GM10847 (cell line): ENCODE data around the gene XKR3.

Experiments used
- POLR2A ChIP-seq: IDR thresholded peaks from 2 replicates; pipeline ENCODE4 v1.6.1; 2011; ENCODE audit not compliant: insufficient read length; ENCODE audit errors: extremely low read depth

The XKR3 gene

DNA sequence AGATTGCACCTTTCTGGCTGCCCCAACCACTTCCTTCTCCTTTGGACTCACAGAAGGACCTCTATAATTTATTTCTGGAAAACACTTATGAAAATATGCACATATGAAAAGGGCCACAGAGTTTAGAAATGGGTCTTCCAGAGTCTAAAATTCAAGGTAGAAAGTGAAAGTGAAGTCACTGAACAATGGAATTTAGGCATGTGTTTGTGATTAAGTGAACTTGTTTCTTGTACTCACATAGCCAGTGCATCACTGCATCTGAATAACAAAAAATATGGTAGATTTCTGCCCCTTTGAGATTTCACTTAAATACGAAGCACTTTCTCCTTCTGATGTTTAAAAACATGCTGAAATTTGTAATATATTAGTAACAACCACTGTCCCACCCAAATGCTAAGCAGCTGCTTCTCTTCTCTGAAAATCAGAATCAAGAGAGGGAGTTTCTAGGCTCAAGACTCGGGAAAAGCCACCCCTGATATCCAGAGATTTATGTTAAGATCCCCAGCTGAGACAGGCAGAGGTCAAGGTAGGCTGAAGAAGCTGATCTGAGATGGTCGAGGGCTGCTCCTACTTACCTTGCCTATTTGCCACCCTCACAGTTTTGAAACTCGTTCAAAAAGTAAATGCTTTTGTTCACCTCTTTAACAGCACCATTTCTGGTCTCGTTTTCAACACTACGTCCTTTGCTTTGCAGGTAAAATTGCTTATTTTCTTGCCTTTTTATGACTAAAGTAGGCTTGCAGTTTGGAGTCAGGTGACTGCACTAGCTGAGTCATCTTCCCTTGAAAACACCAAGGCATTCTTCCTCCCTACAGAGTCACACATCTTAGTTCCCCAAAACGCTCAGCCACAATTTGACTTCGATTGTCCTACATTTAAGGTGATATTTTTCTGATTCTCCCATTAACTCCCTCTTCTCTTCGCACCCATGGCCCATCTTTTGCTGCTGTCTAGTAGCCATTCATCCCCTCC, at the start of gene XKR3:
TSS of gene XKR3 (minus strand) at position 696 of the 972 bp plus-strand sequence. CDS start 17,338 bp downstream, outside the sequence.
- TF ChIP-seq POLR2A: no peak

DNA sequence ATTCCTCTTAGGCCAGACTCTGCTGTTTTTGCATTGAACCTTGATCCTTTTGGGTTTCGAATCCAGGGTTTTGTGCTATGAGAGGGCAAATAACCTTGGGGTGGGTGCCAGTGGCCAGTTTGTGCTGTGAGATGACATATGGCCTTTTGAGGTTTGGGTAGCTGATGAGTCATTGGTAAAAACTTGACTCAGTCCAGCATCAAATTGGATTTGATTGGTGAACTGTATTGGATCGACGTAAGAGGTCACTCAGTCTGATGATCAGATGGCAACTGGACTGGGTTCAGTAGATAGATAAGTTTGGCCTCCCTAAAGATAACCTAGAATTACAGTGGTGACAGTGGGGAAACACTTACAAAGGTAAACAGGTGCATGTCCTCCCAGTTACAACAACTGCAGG, 41.0 kb upstream of the XKR3 start:
- TF ChIP-seq POLR2A: no peak

DNA sequence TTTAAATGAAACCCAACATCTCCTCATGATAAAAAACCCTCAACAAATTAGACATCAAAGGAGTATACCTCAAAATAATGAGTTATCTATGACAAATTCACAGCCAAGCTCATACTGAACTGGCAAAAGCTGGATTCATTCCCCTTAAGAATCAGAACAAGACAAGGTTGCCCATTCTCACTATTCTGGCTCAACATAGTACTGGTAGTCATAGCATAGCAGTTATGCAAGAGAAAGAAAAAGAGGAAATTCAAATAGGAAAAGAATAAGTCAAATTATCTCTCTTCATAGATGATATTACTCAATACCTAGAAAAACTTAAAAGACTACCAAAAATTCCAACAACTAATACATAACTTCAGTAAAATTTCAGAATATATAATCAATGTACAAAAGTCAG, 29.4 kb upstream of the XKR3 start:
- no peak for TF ChIP-seq POLR2A

DNA sequence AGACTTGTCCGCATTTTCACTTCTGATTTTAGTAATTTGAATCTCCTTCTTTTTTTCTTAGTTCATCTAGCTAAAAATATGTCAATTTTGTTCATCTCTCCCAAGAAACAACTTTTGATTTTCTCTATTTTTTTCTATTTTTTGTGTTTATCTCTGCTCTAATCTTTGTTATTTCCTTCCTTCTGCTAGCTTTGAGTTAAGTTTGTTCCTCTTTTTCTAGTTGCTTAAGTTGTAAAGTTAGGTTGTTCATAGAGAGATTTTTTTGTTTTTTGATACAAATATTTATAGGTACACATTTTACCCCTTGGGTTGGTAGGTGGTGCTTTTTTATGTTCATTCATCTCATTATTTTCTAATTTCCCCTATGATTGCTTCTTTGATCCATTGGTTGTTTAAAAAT, 22.1 kb upstream of the XKR3 start:
- TF ChIP-seq POLR2A: no peak

DNA sequence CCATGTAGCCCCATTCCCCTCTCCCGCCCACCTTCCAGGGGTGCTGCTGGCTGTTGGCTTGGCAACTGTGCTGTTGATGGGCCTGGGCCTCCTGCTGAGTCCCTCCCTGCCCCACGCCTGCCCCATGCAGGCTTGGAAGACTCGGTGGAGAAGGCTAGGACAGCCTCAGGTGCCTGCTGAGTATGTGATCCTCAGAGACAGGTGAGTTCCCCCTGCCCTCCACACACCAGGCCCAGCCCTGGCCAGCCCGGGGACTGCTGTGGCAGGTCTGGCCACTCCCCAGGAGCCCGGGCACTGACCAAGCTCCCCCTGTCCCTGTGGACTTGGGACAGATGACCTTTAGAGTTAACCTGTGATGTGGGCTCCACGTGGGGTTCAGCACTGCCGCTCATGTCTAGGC, 20.7 kb upstream of the XKR3 start:
- TF ChIP-seq POLR2A: no peak

DNA sequence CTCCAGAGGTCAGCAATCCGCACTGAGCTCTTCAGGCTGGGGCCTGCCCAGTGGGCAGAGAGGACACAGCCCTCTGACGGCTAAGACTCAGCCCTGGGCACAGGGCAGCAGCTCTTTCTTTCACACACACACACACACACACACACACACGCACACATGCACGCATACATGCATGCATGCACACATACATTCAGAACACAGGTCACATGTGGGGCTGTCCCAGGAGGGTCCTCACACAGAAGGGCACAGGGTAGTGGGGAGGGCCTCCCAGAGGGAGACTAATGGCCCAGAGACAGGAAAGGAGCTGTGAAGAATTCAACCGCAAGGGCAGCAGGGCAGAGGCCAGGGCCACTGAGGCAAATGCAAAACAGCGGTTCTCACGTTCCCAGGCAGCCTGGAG, 20.3 kb upstream of the XKR3 start:
- no peak for TF ChIP-seq POLR2A

DNA sequence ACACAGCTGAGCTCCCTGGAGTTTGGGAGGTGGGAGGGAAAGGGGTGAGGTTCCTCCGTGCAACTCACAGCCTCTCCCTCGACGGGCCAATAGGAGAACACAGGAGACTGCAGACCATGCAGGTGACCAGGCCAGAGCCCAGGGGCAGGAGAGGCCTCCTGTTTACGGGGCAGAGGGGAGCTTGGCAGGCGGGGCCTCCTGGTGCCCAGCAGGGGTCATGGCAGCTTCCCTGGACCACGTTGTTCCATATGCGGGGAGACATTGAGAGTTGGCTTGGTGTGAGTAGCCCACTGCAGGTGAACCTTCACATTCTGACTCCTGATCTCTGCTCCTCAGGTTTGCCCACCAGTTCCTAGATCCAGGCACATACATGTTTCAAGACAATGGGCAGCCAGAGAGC, 19.3 kb upstream of the XKR3 start:
- TF ChIP-seq POLR2A: no peak

DNA sequence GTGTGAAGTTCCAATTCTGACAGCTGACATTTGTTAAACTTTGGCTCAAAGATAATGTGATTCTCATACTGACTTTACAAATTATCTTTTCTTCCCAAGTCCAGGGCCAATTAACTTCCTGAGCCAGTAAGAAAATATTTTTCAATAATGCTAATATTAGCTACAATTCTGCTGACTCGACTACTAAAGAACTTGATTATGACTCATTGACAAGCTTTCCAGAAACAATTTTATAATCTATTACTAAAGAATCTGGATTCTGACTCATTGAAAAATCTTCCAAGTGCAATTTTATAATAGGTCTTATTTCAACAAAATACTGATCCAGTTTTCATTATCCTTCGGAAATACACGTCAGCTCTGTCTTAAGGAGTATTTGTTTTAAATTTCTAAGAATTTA, 12.9 kb upstream of the XKR3 start:
- TF ChIP-seq POLR2A: no peak

DNA sequence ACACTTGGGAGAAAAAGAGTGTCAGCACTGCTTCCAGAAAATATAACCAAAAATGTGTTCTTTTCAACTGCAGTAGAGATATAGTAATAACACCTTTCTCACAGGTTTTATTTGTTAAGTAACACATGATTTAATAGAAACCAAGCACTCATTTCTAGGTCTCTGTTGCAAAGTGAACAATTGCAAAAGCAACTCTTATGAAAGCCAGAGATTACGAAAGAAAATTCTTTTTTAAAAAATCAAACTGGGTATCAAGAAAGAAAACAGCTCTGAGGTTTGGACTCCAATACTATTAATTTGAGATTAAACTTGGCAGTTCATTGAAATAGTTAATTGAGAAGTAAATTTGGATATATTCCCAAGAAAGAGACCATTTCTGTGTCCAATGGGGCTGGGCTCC, 9.8 kb upstream of the XKR3 start:
- TF ChIP-seq POLR2A: no peak

DNA sequence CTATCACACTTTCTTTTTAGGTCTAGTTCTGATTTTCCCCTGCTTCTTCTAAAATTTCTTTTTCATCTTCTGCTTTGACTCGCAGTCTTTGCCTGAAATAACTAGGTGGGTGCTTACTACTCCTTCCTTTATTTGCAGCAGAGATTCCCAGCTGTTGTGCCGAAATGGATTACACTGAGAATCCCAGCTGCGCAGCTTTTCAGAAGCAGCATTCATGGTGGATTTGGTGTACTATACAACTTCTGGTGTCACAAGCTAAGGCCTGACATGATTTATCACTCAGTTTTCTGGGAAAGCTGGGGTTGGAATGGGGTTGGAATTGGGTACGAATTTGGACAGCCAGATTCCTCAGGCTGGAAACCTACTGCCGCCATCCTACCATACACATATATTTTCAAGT, 6.0 kb upstream of the XKR3 start:
- TF ChIP-seq POLR2A: no peak

DNA sequence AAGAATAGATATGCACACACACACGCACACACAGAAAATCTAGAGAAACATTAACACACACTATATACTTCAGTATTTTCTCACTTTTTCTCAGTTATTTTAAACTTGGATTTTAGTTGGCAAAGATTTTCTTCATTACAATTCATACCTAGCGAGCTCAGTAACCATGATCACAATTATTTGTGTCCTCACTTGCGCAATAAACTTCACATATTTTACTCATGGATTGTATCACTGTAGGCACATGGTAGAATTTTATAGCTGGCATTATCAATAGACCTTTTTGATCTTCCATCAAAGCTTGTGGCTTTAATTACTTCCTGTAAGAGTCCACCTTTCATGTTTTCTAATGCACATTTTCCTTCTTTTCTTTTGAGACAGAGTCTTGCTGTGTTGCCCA, 4.8 kb upstream of the XKR3 start:
- TF ChIP-seq POLR2A: no peak

DNA sequence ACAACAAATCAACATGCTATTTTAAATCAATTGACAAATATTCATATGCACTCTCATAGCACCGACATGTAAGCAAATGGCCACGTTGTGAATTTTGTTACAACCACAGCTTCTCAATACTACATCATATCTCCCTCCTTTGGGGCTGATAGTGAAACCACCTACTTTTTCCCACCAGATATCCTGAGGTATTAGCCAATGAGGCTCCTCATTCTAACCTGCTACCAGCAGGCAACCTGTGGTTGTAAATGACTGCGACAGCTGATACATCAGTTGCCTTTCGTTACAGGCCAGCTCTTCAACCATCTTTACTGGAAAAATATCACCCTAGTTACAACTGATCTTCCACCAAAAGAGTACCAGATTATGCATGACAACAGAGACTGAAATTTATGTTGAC, 3.7 kb upstream of the XKR3 start:
- TF ChIP-seq POLR2A: no peak

DNA sequence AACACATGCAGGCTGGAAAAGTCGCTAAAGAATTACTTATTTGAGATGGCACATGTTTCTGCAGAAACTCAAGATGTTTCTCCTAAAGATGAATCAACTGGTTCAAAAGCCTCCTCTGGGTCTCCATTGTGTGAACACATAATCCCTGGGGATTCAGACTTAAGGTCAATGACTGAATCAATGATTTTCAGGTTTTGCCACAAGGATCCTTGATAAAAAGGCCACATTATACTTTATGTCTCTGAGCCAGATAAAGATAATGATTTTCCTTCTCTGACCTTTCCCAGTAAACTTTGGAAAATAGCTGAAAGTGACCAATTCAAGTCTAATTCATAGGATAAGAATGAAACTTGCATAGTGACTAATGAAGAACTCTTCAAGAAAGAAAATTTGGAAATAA, 2.3 kb upstream of the XKR3 start:
- no peak for TF ChIP-seq POLR2A

DNA sequence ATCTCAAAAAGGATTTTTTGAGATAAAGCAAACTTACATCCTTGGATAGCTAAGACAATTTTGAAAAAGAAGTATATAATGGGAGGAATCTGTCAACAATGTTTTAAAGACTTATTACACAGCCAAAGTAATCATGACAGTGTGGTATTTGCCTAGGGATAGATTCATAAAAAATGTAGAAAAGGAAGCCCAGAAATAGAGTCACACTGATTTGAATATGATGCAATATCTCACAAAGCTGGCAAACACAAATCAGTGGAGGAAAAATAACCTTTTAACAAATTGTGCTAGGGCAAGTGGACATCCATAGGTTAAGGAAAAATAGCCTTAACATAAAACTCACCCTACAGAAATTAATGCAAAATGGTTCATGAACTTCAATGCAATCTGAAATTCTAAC, 6.0 kb downstream of the XKR3 start:
- no peak for TF ChIP-seq POLR2A

DNA sequence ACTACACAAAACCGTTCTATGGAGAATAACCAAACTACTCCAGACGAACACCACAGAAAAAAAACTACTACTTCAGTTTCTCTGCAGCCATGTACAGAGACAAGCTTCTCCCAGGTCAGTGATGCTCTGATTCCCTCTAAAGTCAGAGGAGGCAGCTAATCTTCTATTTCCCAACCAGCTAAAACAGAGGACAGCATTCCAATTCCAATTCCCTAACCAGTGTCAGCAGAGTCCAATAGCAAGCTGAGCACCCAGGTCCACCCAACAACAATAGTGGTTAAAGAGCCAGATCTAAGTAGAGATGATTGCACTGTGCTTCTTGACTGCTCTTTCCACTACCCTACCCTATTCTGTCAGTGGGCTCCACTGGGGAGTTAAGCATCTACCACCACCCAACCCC, 6.7 kb downstream of the XKR3 start:
- TF ChIP-seq POLR2A: no peak

DNA sequence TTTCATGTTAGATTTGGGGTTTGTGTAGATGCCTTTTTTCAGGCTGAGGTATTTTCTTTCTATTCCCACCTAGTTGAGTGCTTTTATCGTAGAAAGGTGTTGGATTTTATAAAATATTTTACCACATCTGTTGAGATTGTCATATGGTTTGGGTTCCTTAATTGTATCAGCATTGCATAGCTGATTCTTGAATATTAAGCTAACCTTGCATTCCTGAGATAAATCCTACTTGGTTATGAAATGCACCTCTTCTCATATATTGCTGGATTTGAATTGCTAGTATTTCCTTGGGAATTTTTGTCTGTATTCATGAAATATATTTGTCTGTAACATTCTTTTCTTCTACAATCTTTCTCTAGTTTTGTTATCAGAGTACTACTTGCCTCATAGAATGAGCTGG, 10.1 kb downstream of the XKR3 start:
- no peak for TF ChIP-seq POLR2A
